Tibial artery (tissue), 4 donors: Measurements from ENCODE around the gene PIK3C2G.

Experiments used
- DNase-seq, 2 donors: peaks; one replicate each; pipeline ENCODE4 v3.0.0-alpha.2; 2019
- H3K27ac ChIP-seq, 2 donors: fragments of 200-600 bp; sonication (generic) in 1 of 2; 1 replicate in 1 of 2; 2 replicates in 1 of 2; pipeline ENCODE4 v1.5.1; 2018 to 2019; ENCODE audit warnings: mild to moderate bottlenecking in 1 of 2
- H3K27me3 ChIP-seq, 2 donors: fragments of 200-600 bp; sonication (generic) in 1 of 2; one replicate each; pipeline versions ENCODE4 v1.5.1 to v1.6.0; 2016 to 2019
- H3K36me3 ChIP-seq, 3 donors: fragments of 200-600 bp; sonication (generic) in 2 of 3; one replicate each; pipeline ENCODE4 v1.5.1; 2016 to 2019; ENCODE audit warnings: mild to moderate bottlenecking in 2 of 3
- H3K4me1 ChIP-seq, 4 donors: fragments of 200-600 bp; sonication (generic) in 2 of 4; 1 replicate in 3 of 4; 2 replicates in 1 of 4; pipeline ENCODE4 v1.5.1; 2016 to 2019
- H3K4me3 ChIP-seq, 2 donors: fragments of 200-600 bp; sonication (generic) in 1 of 2; 1 replicate in 1 of 2; 2 replicates in 1 of 2; pipeline ENCODE4 v1.5.1; 2018 to 2019; ENCODE audit warnings: mild to moderate bottlenecking in 2 of 2
- H3K9me3 ChIP-seq, 3 donors: fragments of 200-600 bp; sonication (generic) in 1 of 3; one replicate each; pipeline ENCODE4 v1.5.1; 2016 to 2019
- intact Hi-C: fragments of 100-400 bp; cut with DNase I; formaldehyde crosslinking; loops from one replicate; pipeline ENCODE4 v1.15.0; 2023; ENCODE audit warnings: low total_unique reads
- TF ChIP-seq, protein P1 (sequence below), 2 experiments: fragments of 200-600 bp in 1 of 2; fragments of 450-650 bp in 1 of 2; IDR thresholded peaks; one replicate each; pipeline ENCODE4 v1.5.1; 2017 to 2019; ENCODE audit warnings: antibody characterized with exemption in 2 of 2, mild to moderate bottlenecking in 1 of 2, moderate library complexity in 1 of 2

PIK3C2G gene

DNA sequence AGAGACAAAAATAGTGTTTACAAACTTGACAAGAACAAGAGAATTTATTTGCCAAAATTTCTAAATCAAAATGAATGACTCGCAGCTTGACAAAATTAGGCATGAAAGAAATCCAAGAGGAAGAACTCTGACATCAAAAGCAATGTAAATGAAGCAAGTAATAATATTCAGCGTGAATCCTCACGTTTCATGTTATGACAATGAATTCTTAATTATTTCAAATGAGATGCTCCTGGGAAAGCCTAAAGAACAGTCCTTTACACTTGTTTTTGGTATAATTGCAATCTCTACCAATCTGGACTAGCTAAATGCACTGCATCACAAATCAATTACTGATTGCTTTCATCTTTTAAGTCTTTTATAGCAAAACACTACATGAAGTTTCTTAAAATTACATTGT, 29.1 kb downstream of the PIK3C2G start:
- Histone ChIP-seq H3K4me1 (no peaks in the 10 kb centered on the region), H3K4me3 (no peak overlapping the region), H3K36me3 (no peaks in the 10 kb centered on the region), H3K27me3 (no peaks in the 10 kb centered on the region), H3K9me3 (no peaks in the 10 kb centered on the region), H3K27ac (no peak overlapping the region)
- TF ChIP-seq, protein P1, sequence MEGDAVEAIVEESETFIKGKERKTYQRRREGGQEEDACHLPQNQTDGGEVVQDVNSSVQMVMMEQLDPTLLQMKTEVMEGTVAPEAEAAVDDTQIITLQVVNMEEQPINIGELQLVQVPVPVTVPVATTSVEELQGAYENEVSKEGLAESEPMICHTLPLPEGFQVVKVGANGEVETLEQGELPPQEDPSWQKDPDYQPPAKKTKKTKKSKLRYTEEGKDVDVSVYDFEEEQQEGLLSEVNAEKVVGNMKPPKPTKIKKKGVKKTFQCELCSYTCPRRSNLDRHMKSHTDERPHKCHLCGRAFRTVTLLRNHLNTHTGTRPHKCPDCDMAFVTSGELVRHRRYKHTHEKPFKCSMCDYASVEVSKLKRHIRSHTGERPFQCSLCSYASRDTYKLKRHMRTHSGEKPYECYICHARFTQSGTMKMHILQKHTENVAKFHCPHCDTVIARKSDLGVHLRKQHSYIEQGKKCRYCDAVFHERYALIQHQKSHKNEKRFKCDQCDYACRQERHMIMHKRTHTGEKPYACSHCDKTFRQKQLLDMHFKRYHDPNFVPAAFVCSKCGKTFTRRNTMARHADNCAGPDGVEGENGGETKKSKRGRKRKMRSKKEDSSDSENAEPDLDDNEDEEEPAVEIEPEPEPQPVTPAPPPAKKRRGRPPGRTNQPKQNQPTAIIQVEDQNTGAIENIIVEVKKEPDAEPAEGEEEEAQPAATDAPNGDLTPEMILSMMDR (IDR thresholded peaks at IDR 0.05): no peak
- DNase-seq: no peak
- intact Hi-C loops: no loop called here

DNA sequence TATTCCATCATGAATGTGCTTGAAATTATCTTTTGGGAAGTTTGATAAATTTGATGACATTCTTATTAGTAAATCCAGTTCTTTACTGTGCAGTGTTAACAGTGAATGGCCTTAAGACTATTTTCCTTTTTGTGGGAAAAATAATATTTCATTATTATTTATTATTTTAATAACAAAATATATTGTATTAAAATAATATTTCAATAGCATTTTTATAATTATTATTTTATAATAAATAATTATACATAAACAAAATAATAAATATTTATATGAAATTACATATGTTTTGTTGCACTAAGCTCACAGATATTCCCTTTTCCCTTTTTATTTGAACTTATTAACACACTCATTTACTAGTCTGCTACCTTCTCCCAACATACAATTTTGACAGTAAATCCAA, 33.6 kb downstream of the PIK3C2G start:
- H3K4me3 ChIP-seq: no peak overlapping the region
- no peaks in the 10 kb centered on the region for H3K4me1 ChIP-seq
- H3K36me3 ChIP-seq: no peaks in the 10 kb centered on the region
- intact Hi-C loops: no loop called here
- TF ChIP-seq, protein P1 (IDR thresholded peaks at IDR 0.05): no peak
- H3K27me3 ChIP-seq: no peaks in the 10 kb centered on the region
- H3K27ac ChIP-seq: no peak overlapping the region
- DNase-seq: no peak
- no peaks in the 10 kb centered on the region for H3K9me3 ChIP-seq

DNA sequence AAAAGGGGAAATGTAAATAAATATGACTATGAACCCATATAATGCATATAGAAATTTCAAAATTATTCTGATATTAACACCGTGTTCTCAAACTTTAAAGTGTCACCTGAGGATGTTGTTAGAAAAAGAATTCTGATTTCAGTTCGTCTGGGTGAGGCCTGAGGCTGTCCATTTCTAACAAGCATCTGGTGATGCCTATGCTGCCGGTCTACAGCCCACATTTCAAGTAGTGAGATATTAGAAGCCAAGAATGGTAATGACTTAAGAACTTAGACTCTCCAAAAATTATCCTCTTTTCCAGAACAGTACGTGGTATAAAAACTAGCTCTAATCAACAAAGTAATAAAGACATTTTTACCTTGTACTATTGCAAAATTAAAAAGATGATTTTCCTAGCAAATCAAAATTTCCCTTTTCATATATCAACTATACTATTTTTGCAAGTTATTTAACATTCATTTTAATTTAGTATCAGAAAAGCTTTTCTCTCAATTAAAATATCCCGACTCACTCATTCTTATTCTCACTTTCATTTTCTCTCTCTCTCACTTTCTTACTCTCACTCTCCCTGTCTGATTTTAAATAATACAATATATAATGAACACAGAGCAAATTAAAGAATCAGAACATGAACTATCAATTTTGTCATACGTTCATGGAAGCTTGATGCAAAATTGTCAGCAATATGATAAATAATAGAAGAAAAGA, 35.0 kb downstream of the PIK3C2G start:
- TF ChIP-seq, protein P1 (IDR thresholded peaks at IDR 0.05): no peak
- DNase-seq: no peak
- H3K27ac ChIP-seq: no peak overlapping the region
- H3K4me3 ChIP-seq: peak overlapping the region in 1 of 2 donors; percentile 4
- intact Hi-C loops: no loop called here
- no peaks in the 10 kb centered on the region for H3K36me3 ChIP-seq
- no peaks in the 10 kb centered on the region for H3K4me1 ChIP-seq
- no peaks in the 10 kb centered on the region for H3K27me3 ChIP-seq
- H3K9me3 ChIP-seq: no peaks in the 10 kb centered on the region

DNA sequence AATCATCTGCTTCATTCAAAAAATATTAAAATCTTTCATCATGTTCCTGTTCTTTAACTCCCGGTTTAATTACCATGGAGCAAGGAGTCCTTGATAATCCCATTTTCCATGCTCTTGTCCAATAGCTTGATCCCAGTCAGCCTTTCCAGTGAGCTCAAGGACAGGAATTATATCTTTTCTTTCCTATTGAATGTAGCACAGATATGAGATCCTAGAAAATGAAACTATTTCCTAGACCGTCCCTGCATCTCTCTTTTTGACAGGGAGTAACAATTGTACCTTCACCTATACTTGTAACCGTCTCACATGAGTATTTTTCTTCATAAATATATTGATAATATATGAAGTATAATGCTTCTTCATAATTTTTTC, 35.6 kb downstream of the PIK3C2G start:
- Histone ChIP-seq H3K9me3 (peaks cover 0 to 2% (median under 1%) of the 10 kb centered on the region in 3 donors), H3K27me3 (no peaks in the 10 kb centered on the region), H3K36me3 (no peaks in the 10 kb centered on the region), H3K4me3 (peak overlapping the region in 1 of 2 donors; percentile 4), H3K4me1 (no peaks in the 10 kb centered on the region), H3K27ac (no peak overlapping the region)
- TF ChIP-seq, protein P1 (IDR thresholded peaks at IDR 0.05): no peak
- no peak for DNase-seq
- intact Hi-C loops: no loop called here

DNA sequence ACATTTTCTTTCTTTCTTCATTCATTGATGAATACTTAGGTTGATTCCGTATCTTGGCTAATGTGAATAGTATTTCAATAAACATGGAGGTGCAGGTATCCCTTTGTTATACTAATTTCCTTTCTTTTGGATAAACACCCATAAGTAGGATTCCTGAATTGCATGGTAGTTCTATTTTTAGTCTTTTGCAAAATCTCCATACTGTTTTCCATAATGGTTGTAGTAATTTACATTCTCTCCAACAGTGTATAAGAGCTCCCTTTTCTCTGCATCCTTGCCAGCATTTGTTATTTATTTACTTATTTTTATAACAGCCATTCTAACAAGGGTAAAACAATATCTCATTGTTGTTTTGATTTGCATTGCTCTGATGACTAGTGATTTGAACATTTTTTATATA, 36.6 kb downstream of the PIK3C2G start:
- H3K9me3 ChIP-seq: peaks cover 0 to 8% (median 6%) of the 10 kb centered on the region in 3 donors
- no peak overlapping the region for H3K27ac ChIP-seq
- TF ChIP-seq, protein P1 (IDR thresholded peaks at IDR 0.05): no peak
- intact Hi-C loops: no loop called here
- no peak for DNase-seq
- no peaks in the 10 kb centered on the region for H3K4me1 ChIP-seq
- no peak overlapping the region for H3K4me3 ChIP-seq
- H3K27me3 ChIP-seq: no peaks in the 10 kb centered on the region
- no peaks in the 10 kb centered on the region for H3K36me3 ChIP-seq
